ENCODE data around the gene MTHFS. TPM values are rescaled to one million over a fixed set of nuclear protein-coding genes. Genes with fewer than 3 reads are reported as not detected.

MTHFS gene
- total RNA-seq, 1 donor from 2014 or later: 11.9 TPM

GRCh38 chr15:79878078-79878705, 18.6 kb downstream of the MTHFS start:
- Mint-ChIP-seq H3K27ac (ENCODE audit: unreplicated experiment) (no peak overlapping the region), H3K36me3 (ENCODE audit: low read depth) (peaks cover 73% of the 10 kb centered on the region), H3K4me1 (peaks cover 12% of the 10 kb centered on the region), H3K9me3 (peaks cover 22% of the 10 kb centered on the region), H3K27me3 (ENCODE audit: low read depth) (no peaks in the 10 kb centered on the region), H3K4me3 (no peak overlapping the region)
- no peak for DNase-seq (ENCODE audit: low read depth, low spot score)
- no peak for TF ChIP-seq CTCF (conservative IDR thresholded peaks at IDR 0.05)

- H3K4me1 Mint-ChIP-seq: peaks cover 8% of the 10 kb centered on the region
- H3K36me3 Mint-ChIP-seq (ENCODE audit: low read depth): peaks cover 77% of the 10 kb centered on the region
- no peak for TF ChIP-seq CTCF (conservative IDR thresholded peaks at IDR 0.05)
- no peak overlapping the region for H3K4me3 Mint-ChIP-seq
- peaks cover 22% of the 10 kb centered on the region for H3K9me3 Mint-ChIP-seq
- H3K27ac Mint-ChIP-seq (ENCODE audit: unreplicated experiment): no peak overlapping the region
- no peaks in the 10 kb centered on the region for H3K27me3 Mint-ChIP-seq (ENCODE audit: low read depth)
- no peak for DNase-seq (ENCODE audit: low read depth, low spot score)
Measured at GRCh38 chr15:79875213-79875612, 21.6 kb downstream of the MTHFS start.

GRCh38 chr15:79874242-79874641, 22.6 kb downstream of the MTHFS start:
- Mint-ChIP-seq H3K4me3 (no peak overlapping the region), H3K27me3 (ENCODE audit: low read depth) (no peaks in the 10 kb centered on the region), H3K9me3 (peaks cover 22% of the 10 kb centered on the region), H3K27ac (ENCODE audit: unreplicated experiment) (no peak overlapping the region), H3K4me1 (peaks cover 10% of the 10 kb centered on the region), H3K36me3 (ENCODE audit: low read depth) (peaks cover 69% of the 10 kb centered on the region)
- DNase-seq (ENCODE audit: low read depth, low spot score): no peak
- no peak for TF ChIP-seq CTCF (conservative IDR thresholded peaks at IDR 0.05)

GRCh38 chr15:79872358-79873017, 24.3 kb downstream of the MTHFS start:
- peaks cover 13% of the 10 kb centered on the region for H3K9me3 Mint-ChIP-seq
- TF ChIP-seq CTCF (conservative IDR thresholded peaks at IDR 0.05): no peak
- no peak overlapping the region for H3K4me3 Mint-ChIP-seq
- no peak overlapping the region for H3K27ac Mint-ChIP-seq (ENCODE audit: unreplicated experiment)
- H3K4me1 Mint-ChIP-seq: peaks cover 10% of the 10 kb centered on the region
- peaks cover 59% of the 10 kb centered on the region for H3K36me3 Mint-ChIP-seq (ENCODE audit: low read depth)
- DNase-seq (ENCODE audit: low read depth, low spot score): no peak
- no peaks in the 10 kb centered on the region for H3K27me3 Mint-ChIP-seq (ENCODE audit: low read depth)

- Mint-ChIP-seq H3K27me3 (ENCODE audit: low read depth) (no peaks in the 10 kb centered on the region), H3K9me3 (no peaks in the 10 kb centered on the region), H3K27ac (ENCODE audit: unreplicated experiment) (no peak overlapping the region), H3K4me1 (peaks cover 6% of the 10 kb centered on the region), H3K36me3 (ENCODE audit: low read depth) (peaks cover 28% of the 10 kb centered on the region), H3K4me3 (no peak overlapping the region)
- no peak for DNase-seq (ENCODE audit: low read depth, low spot score)
- TF ChIP-seq CTCF (conservative IDR thresholded peaks at IDR 0.05): no peak
Measured at GRCh38 chr15:79868554-79868953, 28.3 kb downstream of the MTHFS start.
